OCI-LY3 (cell line): ENCODE results near the gene TM4SF20.

Experiments
- CTCF ChIP-seq: fragments of 200-600, 300-600 bp; sonication (generic); IDR thresholded peaks from 2 replicates; pipeline ENCODE4 v1.5.1; 2014; ENCODE audit warnings: antibody characterized with exemption, low read length, low read depth
- EZH2phosphoT487 ChIP-seq: fragments of 200-600 bp; shearing (Covaris generic); IDR thresholded peaks from 2 replicates; pipeline ENCODE4 v1.6.1; 2018; ENCODE audit warnings: antibody characterized with exemption, mixed run types, low read depth

- no peak for TF ChIP-seq CTCF
- TF ChIP-seq EZH2phosphoT487 = no peak
These were observed 58.6 kb downstream of the TM4SF20 start for GRCh38 chr2:227320305-227321094.
